ENCODE results near the gene CD151. TPM values are rescaled to one million over a fixed set of nuclear protein-coding genes. Genes with fewer than 3 reads are reported as not detected.

CD151 gene
- total RNA-seq, 1 experiment from 2014 or later = 115 TPM

DNA sequence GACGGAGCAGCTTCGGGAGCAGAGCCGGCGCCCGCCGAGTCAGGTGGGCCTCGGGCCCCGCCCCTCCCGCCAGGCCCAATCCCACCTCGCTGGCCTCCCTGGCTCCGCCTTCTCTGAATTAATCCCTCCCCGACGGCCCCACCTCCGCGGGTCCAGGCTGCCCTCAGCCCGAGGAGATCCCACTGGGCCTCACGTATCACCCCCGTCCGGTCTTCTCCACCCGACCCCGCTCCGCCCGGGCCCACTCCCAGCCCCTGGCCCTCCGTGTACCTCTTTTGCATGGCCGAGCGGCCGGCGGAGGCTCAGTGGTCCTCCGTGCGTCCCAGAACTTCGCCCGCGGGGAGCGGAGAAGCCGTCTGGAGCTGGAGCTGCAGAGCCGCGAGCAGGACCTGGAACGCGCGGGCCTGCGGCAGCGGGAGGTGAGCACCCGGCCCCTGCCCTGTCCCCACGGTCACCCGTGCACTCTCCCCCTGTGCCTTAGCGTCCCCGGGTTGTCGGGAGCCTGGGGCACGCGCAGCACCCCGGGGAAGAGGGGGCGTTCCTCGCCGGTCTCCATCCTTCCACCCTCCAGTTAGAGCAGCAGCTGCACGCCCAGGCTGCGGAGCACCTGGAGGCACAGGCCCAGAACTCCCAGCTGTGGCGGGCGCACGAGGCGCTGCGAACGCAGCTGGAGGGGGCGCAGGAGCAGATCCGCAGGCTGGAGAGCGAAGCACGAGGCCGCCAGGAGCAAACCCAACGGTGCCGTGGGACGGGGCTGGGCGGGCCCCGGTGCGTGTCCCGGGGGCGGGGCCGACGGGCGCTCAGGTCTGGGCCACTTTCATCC, 2.2 kb upstream of the CD151 start:
- ATAC-seq = peak; percentile 58
- no peaks in the 10 kb centered on the region for H3K9me3 Mint-ChIP-seq
- peaks cover 45% of the 10 kb centered on the region for H3K4me1 Mint-ChIP-seq
- H3K27ac Mint-ChIP-seq = no peak overlapping the region
- no peaks in the 10 kb centered on the region for H3K36me3 Mint-ChIP-seq
- ChIA-PET POLR2A (interaction anchor here (1.1 to 4.7 kb wide), 7 partner anchors 11 to 215 kb away, joined by 3 to 38 read pairs (median 5); partner anchors contain the start of genes IRF7, PIDD1, PNPLA2 and RPLP2), CTCF (interaction anchor here (0.7 to 7.7 kb wide), 11 partner anchors 8 to 276 kb away, joined by 3 to 82 read pairs (median 8); partner anchors contain the start of genes PNPLA2, POLR2L and TSPAN4)
- peak overlapping the region; percentile 76 for H3K4me3 Mint-ChIP-seq
- peak; percentile 94 for DNase-seq (ENCODE audit: low spot score)
- peaks cover 33% of the 10 kb centered on the region for H3K27me3 Mint-ChIP-seq (ENCODE audit: low read depth)
- TF ChIP-seq ZNF396 (CRISPR knock-in tag; IDR thresholded peaks at IDR 0.05; ENCODE audit: borderline replicate concordance) = no peak
- TF ChIP-seq GRHL2 (CRISPR knock-in tag; IDR thresholded peaks at IDR 0.05; ENCODE audit: insufficient replicate concordance, severe bottlenecking) = no peak
- TF ChIP-seq, protein P1, sequence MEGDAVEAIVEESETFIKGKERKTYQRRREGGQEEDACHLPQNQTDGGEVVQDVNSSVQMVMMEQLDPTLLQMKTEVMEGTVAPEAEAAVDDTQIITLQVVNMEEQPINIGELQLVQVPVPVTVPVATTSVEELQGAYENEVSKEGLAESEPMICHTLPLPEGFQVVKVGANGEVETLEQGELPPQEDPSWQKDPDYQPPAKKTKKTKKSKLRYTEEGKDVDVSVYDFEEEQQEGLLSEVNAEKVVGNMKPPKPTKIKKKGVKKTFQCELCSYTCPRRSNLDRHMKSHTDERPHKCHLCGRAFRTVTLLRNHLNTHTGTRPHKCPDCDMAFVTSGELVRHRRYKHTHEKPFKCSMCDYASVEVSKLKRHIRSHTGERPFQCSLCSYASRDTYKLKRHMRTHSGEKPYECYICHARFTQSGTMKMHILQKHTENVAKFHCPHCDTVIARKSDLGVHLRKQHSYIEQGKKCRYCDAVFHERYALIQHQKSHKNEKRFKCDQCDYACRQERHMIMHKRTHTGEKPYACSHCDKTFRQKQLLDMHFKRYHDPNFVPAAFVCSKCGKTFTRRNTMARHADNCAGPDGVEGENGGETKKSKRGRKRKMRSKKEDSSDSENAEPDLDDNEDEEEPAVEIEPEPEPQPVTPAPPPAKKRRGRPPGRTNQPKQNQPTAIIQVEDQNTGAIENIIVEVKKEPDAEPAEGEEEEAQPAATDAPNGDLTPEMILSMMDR (IDR thresholded peaks at IDR 0.05) = no peak
- peak; percentile 61; the same call in 1 of the 2 replicates for TF ChIP-seq TP53 (CRISPR knock-in tag; IDR thresholded peaks at IDR 0.05)
- TF ChIP-seq AFF4 (CRISPR knock-in tag; IDR thresholded peaks at IDR 0.05; ENCODE audit: borderline replicate concordance) = no peak; the same call in 1 of the 2 replicates
- TF ChIP-seq MYBL2 (CRISPR knock-in tag; IDR thresholded peaks at IDR 0.05) = no peak
- TF ChIP-seq EMX1 (CRISPR knock-in tag; IDR thresholded peaks at IDR 0.05) = no peak
- no peak for TF ChIP-seq AR (CRISPR knock-in tag; IDR thresholded peaks at IDR 0.05)
- no peak for TF ChIP-seq FOXP1 (CRISPR knock-in tag; IDR thresholded peaks at IDR 0.05; ENCODE audit: borderline replicate concordance)
- TF ChIP-seq ZNF317 (CRISPR knock-in tag; IDR thresholded peaks at IDR 0.05; ENCODE audit: borderline replicate concordance, low read depth) = no peak
- TF ChIP-seq ZNF121 (CRISPR knock-in tag; IDR thresholded peaks at IDR 0.05) = 0 out of 2 replicates have a peak, but pooled peaks have one; percentile 20
- no peak for TF ChIP-seq ZNF263 (CRISPR knock-in tag; IDR thresholded peaks at IDR 0.05; ENCODE audit: low read depth)
- no peak for TF ChIP-seq CDX4 (CRISPR knock-in tag; IDR thresholded peaks at IDR 0.05; ENCODE audit: borderline replicate concordance)
- no peak for TF ChIP-seq NR1H2 (CRISPR knock-in tag; IDR thresholded peaks at IDR 0.05)
- no peak for TF ChIP-seq ZNF219 (CRISPR knock-in tag; IDR thresholded peaks at IDR 0.05; ENCODE audit: borderline replicate concordance)
- TF ChIP-seq TCF7 (CRISPR knock-in tag; IDR thresholded peaks at IDR 0.05; ENCODE audit: low read depth) = no peak
- no peak for TF ChIP-seq MXD4 (CRISPR knock-in tag; IDR thresholded peaks at IDR 0.05; ENCODE audit: borderline replicate concordance)
- no peak for TF ChIP-seq RORB (CRISPR knock-in tag; IDR thresholded peaks at IDR 0.05)
- no peak for TF ChIP-seq PRRX2 (CRISPR knock-in tag; IDR thresholded peaks at IDR 0.05)
- TF ChIP-seq GTF2I (CRISPR knock-in tag; conservative IDR thresholded peaks at IDR 0.05) = no peak
- no peak for TF ChIP-seq SOX15 (CRISPR knock-in tag; IDR thresholded peaks at IDR 0.05)
- no peak for TF ChIP-seq ZNF138 (CRISPR knock-in tag; conservative IDR thresholded peaks at IDR 0.05)
- no peak for TF ChIP-seq STAT6 (CRISPR knock-in tag; conservative IDR thresholded peaks at IDR 0.05; ENCODE audit: low read depth)
- no peak for TF ChIP-seq NFATC4 (CRISPR knock-in tag; IDR thresholded peaks at IDR 0.05)
- no peak for TF ChIP-seq HMGA2 (CRISPR knock-in tag; IDR thresholded peaks at IDR 0.05)

Measured in WTC11 (cell line).